ENCODE measurements around the gene GJC2.
"Not testable (repeated sequence)": the region's sequence is repeated elsewhere in the genome, so short reads cannot be mapped to it uniquely, and the experiment has no call there.

The GJC2 gene

GRCh38 chr1:228159008-228159665 lies 9.4 kb downstream of the GJC2 start:
- no peak for DNase-seq

GRCh38 chr1:228160201-228160761 lies 10.6 kb downstream of the GJC2 start:
- no peak for DNase-seq

GRCh38 chr1:228161362-228161761 lies 11.6 kb downstream of the GJC2 start:
- DNase-seq, result no peak

GRCh38 chr1:228161866-228162265 lies 12.1 kb downstream of the GJC2 start:
- DNase-seq, result no peak

GRCh38 chr1:228162286-228163006 lies 12.7 kb downstream of the GJC2 start:
- no peak for DNase-seq

- DNase-seq, result no peak
Measured at GRCh38 chr1:228163007-228163753, 13.4 kb downstream of the GJC2 start.

GRCh38 chr1:228163776-228164519 lies 14.2 kb downstream of the GJC2 start:
- DNase-seq, result no peak

GRCh38 chr1:228164561-228165371 lies 15.0 kb downstream of the GJC2 start:
- peak; percentile 36 to 64 for DNase-seq

GRCh38 chr1:228165372-228166169 lies 15.8 kb downstream of the GJC2 start, which contains the start of gene IBA57:
Gene IBA57 (plus strand): TSS chr1:228165804. CDS start chr1:228165817, 13 bp downstream.
- peak; percentile 95 to 97 for DNase-seq

- DNase-seq, result peak; percentile 54 to 59
Measured at GRCh38 chr1:228166170-228166936, 16.6 kb downstream of the GJC2 start.

GRCh38 chr1:228168563-228169270 lies 19.0 kb downstream of the GJC2 start:
- DNase-seq, result no peak

- no peak for DNase-seq
Measured at GRCh38 chr1:228169345-228169744, 19.6 kb downstream of the GJC2 start.

GRCh38 chr1:228170666-228171065 lies 20.9 kb downstream of the GJC2 start:
- DNase-seq, result no peak

GRCh38 chr1:228171221-228171891 lies 21.6 kb downstream of the GJC2 start:
- no peak for DNase-seq

GRCh38 chr1:228172591-228173527 lies 23.1 kb downstream of the GJC2 start:
- no peak for DNase-seq

GRCh38 chr1:228173528-228174481 lies 24.1 kb downstream of the GJC2 start:
- DNase-seq, result not testable (repeated sequence)
